Tibial nerve (tissue), 4 donors: ENCODE measurements around the gene OLFM1.

Experiments
- EP300 ChIP-seq, 2 donors: sonication (generic); formaldehyde crosslinking; IDR thresholded peaks; one replicate each; pipeline ENCODE4 v1.6.1; 2017; ENCODE audit warnings: antibody characterized with exemption in 2 of 2, mild to moderate bottlenecking in 1 of 2
- TF ChIP-seq, protein P1 (sequence below), 5 experiments: fragments of 200-600 bp in 3 of 5; fragments of 450-650 bp in 2 of 5; sonication (generic) in 3 of 5; IDR thresholded peaks; one replicate each; pipeline ENCODE4 v1.5.1; 2016 to 2019; ENCODE audit warnings: antibody characterized with exemption in 5 of 5, mild to moderate bottlenecking in 3 of 5, moderate library complexity in 2 of 5

DNA sequence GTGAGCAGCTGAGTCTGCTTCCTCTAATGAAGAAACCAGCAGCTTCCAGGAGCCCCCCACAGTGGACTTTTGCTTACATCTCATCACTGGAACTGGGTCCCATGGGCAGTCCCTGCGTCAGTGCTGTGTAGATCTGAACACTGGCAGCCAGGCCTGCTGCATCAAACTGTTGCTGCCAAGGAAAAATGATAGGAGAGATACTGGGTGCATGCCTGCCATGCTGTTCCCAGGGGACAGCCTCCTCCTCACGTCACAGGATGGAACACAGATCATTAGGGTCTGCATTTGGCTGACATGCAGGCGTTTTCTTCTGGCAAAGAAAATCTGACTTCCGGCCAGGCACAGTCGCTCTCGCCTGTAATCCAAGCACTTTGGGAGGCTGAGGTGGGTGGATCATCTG lies 67.9 kb downstream of the OLFM1 start:
- TF ChIP-seq, protein P1, sequence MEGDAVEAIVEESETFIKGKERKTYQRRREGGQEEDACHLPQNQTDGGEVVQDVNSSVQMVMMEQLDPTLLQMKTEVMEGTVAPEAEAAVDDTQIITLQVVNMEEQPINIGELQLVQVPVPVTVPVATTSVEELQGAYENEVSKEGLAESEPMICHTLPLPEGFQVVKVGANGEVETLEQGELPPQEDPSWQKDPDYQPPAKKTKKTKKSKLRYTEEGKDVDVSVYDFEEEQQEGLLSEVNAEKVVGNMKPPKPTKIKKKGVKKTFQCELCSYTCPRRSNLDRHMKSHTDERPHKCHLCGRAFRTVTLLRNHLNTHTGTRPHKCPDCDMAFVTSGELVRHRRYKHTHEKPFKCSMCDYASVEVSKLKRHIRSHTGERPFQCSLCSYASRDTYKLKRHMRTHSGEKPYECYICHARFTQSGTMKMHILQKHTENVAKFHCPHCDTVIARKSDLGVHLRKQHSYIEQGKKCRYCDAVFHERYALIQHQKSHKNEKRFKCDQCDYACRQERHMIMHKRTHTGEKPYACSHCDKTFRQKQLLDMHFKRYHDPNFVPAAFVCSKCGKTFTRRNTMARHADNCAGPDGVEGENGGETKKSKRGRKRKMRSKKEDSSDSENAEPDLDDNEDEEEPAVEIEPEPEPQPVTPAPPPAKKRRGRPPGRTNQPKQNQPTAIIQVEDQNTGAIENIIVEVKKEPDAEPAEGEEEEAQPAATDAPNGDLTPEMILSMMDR (IDR thresholded peaks at IDR 0.05) = no peak
- no peak for TF ChIP-seq EP300 (IDR thresholded peaks at IDR 0.05)
